Effector memory CD4-positive, alpha-beta T cell (primary cell): ENCODE data around the gene FAT1.

Source experiments
- DNase-seq, 3 donors: peaks; one replicate each; pipeline ENCODE4 v3.0.0-alpha.2; 2020
- H3K27ac ChIP-seq: 2 replicates; pipeline ENCODE4 v1.7.0; 2013; ENCODE audit warnings: mild to moderate bottlenecking, low read length, moderate library complexity; ENCODE audit not compliant: insufficient read depth, poor library complexity, severe bottlenecking
- H3K27me3 ChIP-seq: replicated peaks from 2 replicates; pipeline ENCODE4 v1.7.0; 2013; ENCODE audit warnings: mild to moderate bottlenecking, low read length; ENCODE audit not compliant: insufficient read depth, control insufficient read depth, poor library complexity, severe bottlenecking
- H3K36me3 ChIP-seq: 2 replicates; pipeline ENCODE4 v1.7.0; 2013; ENCODE audit warnings: mild to moderate bottlenecking, low read length, moderate library complexity; ENCODE audit not compliant: control insufficient read depth, insufficient read depth
- H3K4me1 ChIP-seq: 2 replicates; pipeline ENCODE4 v1.7.0; 2013; ENCODE audit warnings: low read length, mild to moderate bottlenecking; ENCODE audit not compliant: control insufficient read depth, insufficient read depth, poor library complexity, severe bottlenecking
- H3K4me3 ChIP-seq: 2 replicates; pipeline ENCODE4 v1.7.0; 2013; ENCODE audit warnings: low read length, low read depth, mild to moderate bottlenecking; ENCODE audit not compliant: insufficient read depth, poor library complexity, severe bottlenecking
- H3K9me3 ChIP-seq: 2 replicates; pipeline ENCODE4 v1.7.0; 2013; ENCODE audit warnings: mild to moderate bottlenecking, low read length, moderate library complexity; ENCODE audit not compliant: control insufficient read depth

FAT1 gene

GRCh38 chr4:186699881-186700397 lies 23.7 kb downstream of the FAT1 start:
- H3K9me3 ChIP-seq = no peaks in the 10 kb centered on the region
- H3K27ac ChIP-seq = no peak overlapping the region
- H3K36me3 ChIP-seq = no peaks in the 10 kb centered on the region
- H3K4me1 ChIP-seq = no peaks in the 10 kb centered on the region
- no peak for DNase-seq
- H3K27me3 ChIP-seq = no peaks in the 10 kb centered on the region
- no peak overlapping the region for H3K4me3 ChIP-seq

- Histone ChIP-seq H3K4me1 (no peaks in the 10 kb centered on the region), H3K36me3 (no peaks in the 10 kb centered on the region), H3K27me3 (no peaks in the 10 kb centered on the region), H3K4me3 (no peak overlapping the region), H3K27ac (no peak overlapping the region), H3K9me3 (no peaks in the 10 kb centered on the region)
- DNase-seq = no peak
These were observed 24.4 kb downstream of the FAT1 start for GRCh38 chr4:186699298-186699697.

DNA sequence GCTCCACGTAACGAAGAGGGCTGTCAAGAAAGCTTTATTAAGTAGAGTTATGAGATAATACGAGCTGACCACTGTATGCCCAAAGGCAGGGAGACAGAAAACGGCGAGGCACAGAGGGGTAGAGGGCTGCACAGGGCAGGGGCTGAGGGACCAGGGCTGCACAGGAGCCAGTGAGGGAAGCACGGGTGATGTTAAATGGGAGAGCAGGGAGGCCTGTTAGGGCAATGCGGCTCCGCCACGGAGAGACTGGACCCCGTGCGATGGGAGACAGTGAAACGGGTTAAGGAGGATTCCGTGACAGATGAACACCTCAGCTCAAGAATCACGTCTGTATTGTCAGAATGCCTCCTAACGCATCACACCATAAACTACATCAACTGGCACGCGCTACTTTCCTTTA lies 25.1 kb downstream of the FAT1 start:
- Histone ChIP-seq H3K4me1 (no peaks in the 10 kb centered on the region), H3K36me3 (no peaks in the 10 kb centered on the region), H3K9me3 (no peaks in the 10 kb centered on the region), H3K27ac (no peak overlapping the region), H3K27me3 (no peaks in the 10 kb centered on the region), H3K4me3 (no peak overlapping the region)
- no peak for DNase-seq

DNA sequence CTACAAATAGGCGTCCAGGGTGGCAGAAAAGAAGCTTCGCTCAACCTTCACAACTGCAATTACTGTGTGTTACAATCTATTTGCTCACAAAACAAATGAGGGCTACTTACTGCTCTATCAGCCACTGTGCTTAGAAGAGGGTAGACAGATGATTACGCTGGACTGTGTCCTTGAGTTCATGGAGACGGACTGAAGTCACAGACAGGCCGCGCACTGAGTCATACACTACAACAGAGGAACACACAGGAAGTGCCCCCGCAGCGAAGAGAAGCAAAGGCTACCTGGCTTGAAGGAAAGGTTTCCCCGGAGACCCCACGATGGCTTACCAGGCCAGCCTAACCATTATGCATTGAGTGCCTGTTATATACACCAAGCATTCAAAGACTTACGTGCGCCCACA lies 25.6 kb downstream of the FAT1 start:
- Histone ChIP-seq H3K27ac (no peak overlapping the region), H3K27me3 (no peaks in the 10 kb centered on the region), H3K4me3 (no peak overlapping the region), H3K36me3 (no peaks in the 10 kb centered on the region), H3K4me1 (no peaks in the 10 kb centered on the region), H3K9me3 (no peaks in the 10 kb centered on the region)
- no peak for DNase-seq

DNA sequence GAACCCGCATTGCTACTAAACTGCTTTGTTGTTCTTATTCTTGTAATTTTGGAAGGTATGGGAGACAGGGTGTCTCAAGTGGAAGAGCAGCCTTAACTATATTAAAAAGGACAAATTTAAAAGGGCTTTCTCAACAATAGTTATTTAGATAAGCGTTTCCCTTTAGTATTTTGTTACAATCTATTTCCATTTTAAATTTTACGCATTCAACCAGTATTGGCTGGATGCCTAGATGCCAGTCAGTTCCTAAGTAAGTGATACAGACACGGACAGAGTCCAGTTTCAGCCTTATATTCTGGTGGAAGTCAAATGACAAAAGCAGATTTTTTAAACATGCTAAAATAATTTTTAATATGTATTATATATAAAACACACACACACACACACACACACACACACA lies 28.3 kb downstream of the FAT1 start:
- Histone ChIP-seq H3K27me3 (no peaks in the 10 kb centered on the region), H3K27ac (no peak overlapping the region), H3K4me1 (no peaks in the 10 kb centered on the region), H3K4me3 (no peak overlapping the region), H3K9me3 (no peaks in the 10 kb centered on the region), H3K36me3 (no peaks in the 10 kb centered on the region)
- DNase-seq = no peak

GRCh38 chr4:186693894-186694293 lies 29.8 kb downstream of the FAT1 start:
- Histone ChIP-seq H3K4me1 (no peaks in the 10 kb centered on the region), H3K9me3 (no peaks in the 10 kb centered on the region), H3K4me3 (no peak overlapping the region), H3K36me3 (no peaks in the 10 kb centered on the region), H3K27me3 (no peaks in the 10 kb centered on the region), H3K27ac (no peak overlapping the region)
- no peak for DNase-seq

- no peaks in the 10 kb centered on the region for H3K27me3 ChIP-seq
- no peak overlapping the region for H3K4me3 ChIP-seq
- no peak overlapping the region for H3K27ac ChIP-seq
- DNase-seq = no peak
- H3K9me3 ChIP-seq = no peaks in the 10 kb centered on the region
- no peaks in the 10 kb centered on the region for H3K36me3 ChIP-seq
- no peaks in the 10 kb centered on the region for H3K4me1 ChIP-seq
These were observed 30.4 kb downstream of the FAT1 start for GRCh38 chr4:186693159-186693815.

GRCh38 chr4:186691396-186691795 lies 32.3 kb downstream of the FAT1 start:
- DNase-seq = no peak
- Histone ChIP-seq H3K27ac (no peak overlapping the region), H3K9me3 (no peaks in the 10 kb centered on the region), H3K4me1 (no peaks in the 10 kb centered on the region), H3K36me3 (no peaks in the 10 kb centered on the region), H3K27me3 (no peaks in the 10 kb centered on the region), H3K4me3 (no peak overlapping the region)

GRCh38 chr4:186689476-186689875 lies 34.2 kb downstream of the FAT1 start:
- no peaks in the 10 kb centered on the region for H3K4me1 ChIP-seq
- DNase-seq = no peak
- no peaks in the 10 kb centered on the region for H3K9me3 ChIP-seq
- no peak overlapping the region for H3K4me3 ChIP-seq
- no peak overlapping the region for H3K27ac ChIP-seq
- H3K36me3 ChIP-seq = no peaks in the 10 kb centered on the region
- no peaks in the 10 kb centered on the region for H3K27me3 ChIP-seq

DNA sequence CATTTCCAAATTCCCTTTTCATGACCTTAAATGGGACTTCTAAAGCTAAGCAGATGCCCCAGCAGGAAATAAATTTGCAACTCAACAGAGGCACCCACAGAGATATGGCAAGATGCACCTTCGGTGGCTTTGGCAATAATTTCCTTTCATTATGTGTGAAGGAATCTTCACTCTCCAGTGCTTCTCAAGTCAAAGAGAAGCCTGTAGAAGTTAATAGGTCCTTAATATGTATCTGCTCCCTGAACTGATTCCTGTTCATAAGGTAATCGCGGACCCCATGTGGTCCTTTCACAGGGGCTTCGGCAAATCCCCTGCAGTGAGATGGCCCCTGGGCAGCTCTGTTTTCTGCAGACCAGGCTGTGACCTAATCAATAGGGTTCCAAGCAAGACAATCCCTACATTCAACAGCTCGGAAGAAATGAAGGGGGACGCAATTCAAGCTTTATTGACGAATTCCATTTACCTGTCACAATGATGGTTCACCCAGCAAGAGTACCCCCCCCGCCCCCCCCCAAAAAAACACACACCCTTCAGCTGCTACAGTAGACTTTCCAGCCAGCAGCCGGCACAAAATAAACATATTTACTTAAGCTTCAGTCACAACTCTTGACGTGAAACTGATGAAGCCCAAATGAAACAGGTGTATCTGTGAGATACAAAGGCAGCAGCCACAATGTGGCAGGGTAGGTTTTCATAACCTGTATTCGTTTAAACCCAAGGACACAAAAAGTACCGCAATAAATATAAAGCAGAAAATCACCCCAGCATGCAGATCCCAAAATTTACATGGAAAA lies 35.3 kb downstream of the FAT1 start:
- H3K27me3 ChIP-seq = no peaks in the 10 kb centered on the region
- no peaks in the 10 kb centered on the region for H3K4me1 ChIP-seq
- DNase-seq = no peak
- H3K9me3 ChIP-seq = no peaks in the 10 kb centered on the region
- H3K27ac ChIP-seq = no peak overlapping the region
- no peaks in the 10 kb centered on the region for H3K36me3 ChIP-seq
- H3K4me3 ChIP-seq = no peak overlapping the region
